HG02870 (cell line): ENCODE results near the gene TBPL2.

Source experiments
- ATAC-seq: cut with Tn5 transposase; IDR thresholded peaks from one replicate; pipeline ENCODE4 v1.9.1; 2021; ENCODE audit warnings: mild to moderate bottlenecking, moderate library complexity; ENCODE audit not compliant: unreplicated experiment

The TBPL2 gene

GRCh38 chr14:55372825-55373224 is 67.6 kb downstream of the TBPL2 start:
- ATAC-seq: no peak

DNA sequence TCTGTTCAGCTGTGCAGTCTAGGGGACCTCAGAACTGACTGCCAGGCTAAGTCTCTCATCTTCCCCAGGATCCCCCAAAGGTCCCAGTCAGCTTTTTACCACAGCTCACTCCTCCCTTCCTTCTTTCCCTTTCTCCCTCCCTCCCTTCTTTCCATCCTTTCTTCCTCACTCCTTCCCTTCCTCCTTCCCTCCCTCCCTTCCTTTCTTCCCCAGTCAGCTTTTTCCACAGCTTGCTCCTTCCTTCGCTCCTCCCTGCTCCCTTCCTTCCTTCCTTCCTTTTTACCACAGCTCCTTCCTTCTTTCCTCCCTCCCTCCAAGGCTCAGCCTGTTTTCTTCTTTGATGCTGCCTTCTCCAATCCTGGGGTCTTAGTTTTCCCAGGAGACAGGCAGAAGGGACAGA is 68.0 kb downstream of the TBPL2 start:
- ATAC-seq: no peak

DNA sequence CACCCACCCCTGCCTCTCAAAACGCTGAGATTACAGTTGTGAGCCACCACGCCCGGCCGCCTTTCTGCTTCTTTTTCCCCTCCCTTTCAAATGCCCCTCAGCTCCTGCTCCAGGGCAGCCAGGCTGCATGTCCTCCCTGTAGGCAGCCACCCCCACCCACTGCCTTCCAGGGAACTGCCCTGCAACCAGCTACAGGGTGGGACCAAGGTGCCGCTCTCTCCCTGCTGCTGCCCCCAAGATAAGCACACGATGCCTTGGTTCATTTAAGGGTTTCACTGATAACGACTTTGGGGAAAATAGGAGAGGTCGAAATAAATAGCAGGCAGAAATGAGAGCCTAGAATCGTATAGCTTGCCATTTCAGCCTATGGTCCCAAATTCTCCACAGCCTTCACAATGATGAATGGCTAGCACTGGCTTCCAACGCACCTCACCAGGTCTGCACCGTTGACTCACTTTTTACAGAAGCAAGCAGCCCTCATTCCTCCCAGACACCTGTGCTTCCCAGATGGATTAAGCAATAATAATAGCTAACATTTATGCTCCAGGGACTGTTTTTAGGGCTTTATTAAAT is 69.4 kb downstream of the TBPL2 start:
- ATAC-seq: no peak

GRCh38 chr14:55366271-55366670 is 74.1 kb downstream of the TBPL2 start:
- ATAC-seq: no peak
